Lower leg skin (tissue), 3 donors: ENCODE results near the gene CRISPLD2.

Source experiments
- CTCF ChIP-seq, 3 donors: fragments of 450-650 bp; IDR thresholded peaks; one replicate each; pipeline ENCODE4 v1.5.1; 2016; ENCODE audit warnings: antibody characterized with exemption in 3 of 3, mild to moderate bottlenecking in 3 of 3, moderate library complexity in 2 of 3
- POLR2A ChIP-seq, 2 donors: fragments of 450-650 bp; IDR thresholded peaks; one replicate each; pipeline ENCODE4 v1.6.1; 2016 to 2017; ENCODE audit warnings: antibody characterized with exemption in 2 of 2, mild to moderate bottlenecking in 1 of 2, moderate library complexity in 1 of 2

- TF ChIP-seq CTCF (IDR thresholded peaks at IDR 0.05) (peak in 1 of 3 donors; percentile 94), POLR2A (IDR thresholded peaks at IDR 0.05) (no peak)
These were observed 129.2 kb downstream of the CRISPLD2 start for GRCh38 chr16:84948851-84949610.
